Tibial nerve (tissue), 4 donors: Measurements from ENCODE around the gene PODXL2. TPM values are rescaled to one million over a fixed set of nuclear protein-coding genes. Genes with fewer than 3 reads are reported as not detected.

Experiments
- DNase-seq, 2 donors: peaks; one replicate each; pipeline ENCODE4 v3.0.0-alpha.2; 2019; ENCODE audit warnings: low spot score in 2 of 2
- H3K27ac ChIP-seq, 4 donors: fragments of 200-600 bp; sonication (generic) in 3 of 4; one replicate each; pipeline ENCODE4 v1.5.1; 2017 to 2019; ENCODE audit warnings: mild to moderate bottlenecking in 1 of 4
- H3K27me3 ChIP-seq, 2 donors: fragments of 200-600 bp; sonication (generic) in 1 of 2; one replicate each; pipeline versions ENCODE4 v1.5.1 to v1.6.0; 2017 to 2019
- H3K36me3 ChIP-seq, 3 donors: fragments of 200-600 bp; sonication (generic); one replicate each; pipeline ENCODE4 v1.5.1; 2018 to 2019
- H3K4me1 ChIP-seq, 4 donors: fragments of 200-600 bp; sonication (generic) in 3 of 4; one replicate each; pipeline ENCODE4 v1.5.1; 2017 to 2019
- H3K4me3 ChIP-seq, 4 donors: fragments of 200-600 bp; sonication (generic) in 3 of 4; one replicate each; pipeline ENCODE4 v1.5.1; 2017 to 2019; ENCODE audit warnings: mild to moderate bottlenecking in 1 of 4, moderate library complexity in 1 of 4
- H3K9me3 ChIP-seq, 4 donors: fragments of 200-600 bp; sonication (generic) in 3 of 4; one replicate each; pipeline ENCODE4 v1.5.1; 2017 to 2019
- CTCF ChIP-seq, 5 experiments: fragments of 200-600 bp in 3 of 5; fragments of 450-650 bp in 2 of 5; sonication (generic) in 3 of 5; IDR thresholded peaks; one replicate each; pipeline ENCODE4 v1.5.1; 2016 to 2019; ENCODE audit warnings: antibody characterized with exemption in 5 of 5, mild to moderate bottlenecking in 3 of 5, moderate library complexity in 2 of 5
- EP300 ChIP-seq, 2 donors: sonication (generic); formaldehyde crosslinking; IDR thresholded peaks; one replicate each; pipeline ENCODE4 v1.6.1; 2017; ENCODE audit warnings: antibody characterized with exemption in 2 of 2, mild to moderate bottlenecking in 1 of 2
- POLR2A ChIP-seq, 2 donors: fragments of 450-650 bp; IDR thresholded peaks; one replicate each; pipeline ENCODE4 v1.6.1; 2017; ENCODE audit warnings: antibody characterized with exemption in 2 of 2, mild to moderate bottlenecking in 2 of 2, moderate library complexity in 2 of 2
- WGBS, 2 donors: methylation state at CpG; one replicate each; pipeline ENCODE4 v1.1.5; 2018; 5-methylcytosine and 5-hydroxymethylcytosine counted together
- total RNA-seq, 4 donors: library from RNA; depleted of rRNA; stranded (reverse); fragments of >200 nt; gene quantifications; one replicate each; pipeline ENCODE4 v1.1.0, GENCODE V29; 2016

Gene PODXL2
- total RNA-seq, 4 donors from 2014 or later, result 12.7 to 19.8 (median 14.1) TPM

- DNase-seq, result no peak
- H3K36me3 ChIP-seq, result peaks cover 0 to 24% (median 0%) of the 10 kb centered on the region in 3 donors
- H3K4me3 ChIP-seq, result no peak overlapping the region
- peak overlapping the region in 2 of 4 donors; percentile 74 for H3K27ac ChIP-seq
- 68 to 81% methylated on average over 7 of the region's 7 CpGs for WGBS, 2 donors
- H3K27me3 ChIP-seq, result no peaks in the 10 kb centered on the region
- no peak for TF ChIP-seq POLR2A (IDR thresholded peaks at IDR 0.05)
- peak in 1 of 2 donors; percentile 31 for TF ChIP-seq EP300 (IDR thresholded peaks at IDR 0.05)
- TF ChIP-seq CTCF (IDR thresholded peaks at IDR 0.05), result no peak
- peaks cover 4 to 62% (median 10%) of the 10 kb centered on the region in 4 donors for H3K4me1 ChIP-seq
- no peaks in the 10 kb centered on the region for H3K9me3 ChIP-seq
These were observed 77.3 kb downstream of the PODXL2 start for GRCh38 chr3:127706312-127706711.

GRCh38 chr3:127706785-127707351, 77.9 kb downstream of the PODXL2 start:
- no peaks in the 10 kb centered on the region for H3K9me3 ChIP-seq
- 85 to 88% methylated on average over 16 of the region's 16 CpGs for WGBS, 2 donors
- peaks cover 0 to 24% (median 0%) of the 10 kb centered on the region in 3 donors for H3K36me3 ChIP-seq
- no peak for TF ChIP-seq CTCF (IDR thresholded peaks at IDR 0.05)
- TF ChIP-seq POLR2A (IDR thresholded peaks at IDR 0.05), result no peak
- no peak for TF ChIP-seq EP300 (IDR thresholded peaks at IDR 0.05)
- H3K4me1 ChIP-seq, result peaks cover 4 to 57% (median 10%) of the 10 kb centered on the region in 4 donors
- DNase-seq, result no peak
- peak overlapping the region in 2 of 4 donors; percentile 74 for H3K27ac ChIP-seq
- no peak overlapping the region for H3K4me3 ChIP-seq
- no peaks in the 10 kb centered on the region for H3K27me3 ChIP-seq

- H3K4me1 ChIP-seq, result peaks cover 0 to 55% (median 8%) of the 10 kb centered on the region in 4 donors
- TF ChIP-seq EP300 (IDR thresholded peaks at IDR 0.05) (peak in 1 of 2 donors; percentile 25), CTCF (IDR thresholded peaks at IDR 0.05) (no peak)
- no peak for DNase-seq
- H3K4me3 ChIP-seq, result no peak overlapping the region
- H3K27ac ChIP-seq, result peak overlapping the region in 3 of 4 donors; percentile 9 to 74 (median 74)
- H3K36me3 ChIP-seq, result peaks cover 0 to 24% (median 0%) of the 10 kb centered on the region in 3 donors
- no peaks in the 10 kb centered on the region for H3K27me3 ChIP-seq
- H3K9me3 ChIP-seq, result no peaks in the 10 kb centered on the region
- WGBS, 2 donors, result 36 to 37% methylated on average over 13 of the region's 13 CpGs
These were observed 78.9 kb downstream of the PODXL2 start for GRCh38 chr3:127707851-127708411.

- H3K4me1 ChIP-seq, result peaks cover 0 to 60% (median 8%) of the 10 kb centered on the region in 4 donors
- peak overlapping the region in 2 of 4 donors; percentile 74 for H3K27ac ChIP-seq
- WGBS, 2 donors, result 64 to 88% methylated on average over 2 of the region's 2 CpGs
These were observed 79.9 kb downstream of the PODXL2 start for GRCh38 chr3:127708837-127709236.

More at GRCh38 chr3:127708837-127709236, 79.9 kb downstream of the PODXL2 start:
- no peaks in the 10 kb centered on the region for H3K9me3 ChIP-seq
- no peaks in the 10 kb centered on the region for H3K27me3 ChIP-seq
- peaks cover 0 to 24% (median 0%) of the 10 kb centered on the region in 3 donors for H3K36me3 ChIP-seq
- no peak overlapping the region for H3K4me3 ChIP-seq
- DNase-seq, result no peak
- TF ChIP-seq EP300 (IDR thresholded peaks at IDR 0.05) (no peak), POLR2A (IDR thresholded peaks at IDR 0.05) (no peak), CTCF (IDR thresholded peaks at IDR 0.05) (no peak)
